WTC11 (cell line): ENCODE results near the gene EFNA5. TPM values are rescaled to one million over a fixed set of nuclear protein-coding genes. Genes with fewer than 3 reads are reported as not detected.

Source experiments
- ATAC-seq: fragments of 200-7000 bp; cut with Tn5 transposase; 2 replicates; pipeline ENCODE4 v1.10.0; 2021; ENCODE audit warnings: mild to moderate bottlenecking, moderate library complexity
- CTCF ChIA-PET: fragments of 300-600 bp; sonication (Branson Sonifier 250); formaldehyde crosslinking; loops from one replicate; lab custom pipeline; 2021; ENCODE audit warnings: antibody characterized with exemption; lab: Charles Lee
- POLR2A ChIA-PET: fragments of 350-600 bp; sonication (Branson Sonifier 250); formaldehyde crosslinking; loops from one replicate; lab custom pipeline; 2021; ENCODE audit warnings: antibody characterized with exemption; lab: Charles Lee
- DNase-seq: peaks from one replicate; pipeline ENCODE4 v3.0.0; 2021; ENCODE audit warnings: low spot score
- H3K27ac Mint-ChIP-seq: 2 replicates; pipeline ENCODE4 v1.8.0; 2021; ENCODE audit warnings: mixed read lengths
- H3K27me3 Mint-ChIP-seq: 2 replicates; pipeline ENCODE4 v1.8.0; 2021; ENCODE audit warnings: low read depth, mild to moderate bottlenecking, moderate library complexity, mixed read lengths
- H3K36me3 Mint-ChIP-seq: 2 replicates; pipeline ENCODE4 v1.8.0; 2021; ENCODE audit warnings: mixed read lengths
- H3K4me1 Mint-ChIP-seq: 2 replicates; pipeline ENCODE4 v1.8.0; 2022; ENCODE audit warnings: mixed read lengths
- H3K4me3 Mint-ChIP-seq: 2 replicates; pipeline ENCODE4 v1.8.0; 2021; ENCODE audit warnings: mild to moderate bottlenecking, moderate library complexity, mixed read lengths
- H3K9me3 Mint-ChIP-seq: 2 replicates; pipeline ENCODE4 v1.8.0; 2021; ENCODE audit warnings: mixed read lengths
- CREB1 ChIP-seq: sonication (generic); formaldehyde crosslinking; IDR thresholded peaks from 2 replicates; pipeline ENCODE4 v1.8.0; 2023; ENCODE audit warnings: mild to moderate bottlenecking, missing genetic modification reagents
- FOXJ3 ChIP-seq: sonication (generic); formaldehyde crosslinking; IDR thresholded peaks from 2 replicates; pipeline ENCODE4 v1.9.0; 2021; ENCODE audit warnings: missing genetic modification reagents, mild to moderate bottlenecking, borderline replicate concordance
- FOXP1 ChIP-seq: sonication (generic); formaldehyde crosslinking; IDR thresholded peaks from 2 replicates; pipeline ENCODE4 v1.8.0; 2022; ENCODE audit warnings: missing genetic modification reagents, mild to moderate bottlenecking, moderate library complexity, borderline replicate concordance
- GTF2I ChIP-seq: fragments of 250-450 bp; sonication (Bioruptor Pico); conservative IDR thresholded peaks from 2 replicates; pipeline ENCODE4 v1.4.0; 2021; ENCODE audit warnings: mild to moderate bottlenecking
- IRF1 ChIP-seq: sonication (generic); formaldehyde crosslinking; IDR thresholded peaks from 2 replicates; pipeline ENCODE4 v1.8.0; 2023; ENCODE audit warnings: missing genetic modification reagents
- MAX ChIP-seq: sonication (generic); formaldehyde crosslinking; IDR thresholded peaks from 2 replicates; pipeline ENCODE4 v1.8.0; 2022; ENCODE audit warnings: mild to moderate bottlenecking, missing genetic modification reagents
- MLX ChIP-seq: sonication (generic); formaldehyde crosslinking; IDR thresholded peaks from 2 replicates; pipeline ENCODE4 v1.8.1; 2023; ENCODE audit warnings: mild to moderate bottlenecking, missing genetic modification reagents, moderate library complexity
- NFYB ChIP-seq: sonication (generic); formaldehyde crosslinking; conservative IDR thresholded peaks from 2 replicates; pipeline ENCODE4 v1.8.0; 2022; ENCODE audit warnings: low read depth, missing genetic modification reagents
- PRDM15 ChIP-seq: sonication (generic); formaldehyde crosslinking; IDR thresholded peaks from 2 replicates; pipeline ENCODE4 v1.8.0; 2022; ENCODE audit warnings: missing genetic modification reagents
- RORB ChIP-seq: fragments of 250-450 bp; sonication (Bioruptor Pico); IDR thresholded peaks from 2 replicates; pipeline ENCODE4 v1.9.0; 2021; ENCODE audit warnings: mild to moderate bottlenecking
- SOX15 ChIP-seq: fragments of 250-450 bp; sonication (Bioruptor Pico); IDR thresholded peaks from 2 replicates; pipeline ENCODE4 v1.9.0; 2021; ENCODE audit warnings: mild to moderate bottlenecking
- SP1 ChIP-seq: sonication (generic); formaldehyde crosslinking; conservative IDR thresholded peaks from 2 replicates; pipeline ENCODE4 v1.8.1; 2022; ENCODE audit warnings: missing genetic modification reagents
- TCF7 ChIP-seq: sonication (generic); formaldehyde crosslinking; IDR thresholded peaks from 2 replicates; pipeline ENCODE4 v1.8.0; 2022; ENCODE audit warnings: mild to moderate bottlenecking, low read depth, missing genetic modification reagents, moderate library complexity
- ZBTB21 ChIP-seq: sonication (generic); formaldehyde crosslinking; IDR thresholded peaks from 2 replicates; pipeline ENCODE4 v1.8.1; 2023; ENCODE audit warnings: mild to moderate bottlenecking, missing genetic modification reagents, borderline replicate concordance
- ZNF396 ChIP-seq: fragments of 250-450 bp; sonication (Bioruptor Pico); IDR thresholded peaks from 2 replicates; pipeline ENCODE4 v1.8.0; 2021; ENCODE audit warnings: mild to moderate bottlenecking, moderate library complexity, borderline replicate concordance
- ZSCAN18 ChIP-seq: fragments of 250-450 bp; sonication (Bioruptor Pico); IDR thresholded peaks from 2 replicates; pipeline ENCODE4 v2.1.2; 2022; ENCODE audit warnings: mild to moderate bottlenecking, moderate library complexity
- total RNA-seq: library from RNA; stranded (reverse); gene quantifications from 3 replicates; pipeline ENCODE4 v1.2.3, GENCODE V29; 2021

Gene EFNA5
- total RNA-seq, 1 experiment from 2014 or later = 17.4 TPM

GRCh38 chr5:107682533-107682932, 11.8 kb upstream of the EFNA5 start (continued):
- TF ChIP-seq TCF7 (no peak), GTF2I (no peak), NFYB (CRISPR knock-in tag) (no peak), FOXP1 (no peak)
- TF ChIP-seq, all 79 proteins: peak for 0

GRCh38 chr5:107680799-107681198, 10.1 kb upstream of the EFNA5 start:
- Mint-ChIP-seq H3K9me3 (no peaks in the 10 kb centered on the region), H3K4me3 (no peak overlapping the region), H3K27ac (no peak overlapping the region), H3K27me3 (no peaks in the 10 kb centered on the region), H3K36me3 (no peaks in the 10 kb centered on the region), H3K4me1 (peaks cover 10% of the 10 kb centered on the region)
- DNase-seq = no peak
- ATAC-seq = no peak
- POLR2A ChIA-PET = no interaction called here
- CTCF ChIA-PET = no interaction called here
- no peak for TF ChIP-seq FOXJ3 (CRISPR knock-in tag)
- TF ChIP-seq SP1 (CRISPR knock-in tag) = no peak
- TF ChIP-seq RORB (CRISPR knock-in tag) = no peak
- no peak for TF ChIP-seq ZBTB21 (CRISPR knock-in tag)
- no peak for TF ChIP-seq PRDM15 (CRISPR knock-in tag)
- no peak for TF ChIP-seq IRF1 (CRISPR knock-in tag)
- no peak for TF ChIP-seq MAX

GRCh38 chr5:107680099-107680498, 9.4 kb upstream of the EFNA5 start:
- TF ChIP-seq SOX15 = no peak
- TF ChIP-seq SP1 (CRISPR knock-in tag) = no peak
- no peak for TF ChIP-seq CREB1
- no peak for TF ChIP-seq ZSCAN18 (CRISPR knock-in tag)
- no peak for TF ChIP-seq MLX (CRISPR knock-in tag)
- TF ChIP-seq ZNF396 = no peak
- TF ChIP-seq FOXJ3 (CRISPR knock-in tag) = no peak
- Mint-ChIP-seq H3K4me3 (no peak overlapping the region), H3K4me1 (peaks cover 16% of the 10 kb centered on the region), H3K27ac (no peak overlapping the region), H3K36me3 (no peaks in the 10 kb centered on the region), H3K27me3 (no peaks in the 10 kb centered on the region), H3K9me3 (no peaks in the 10 kb centered on the region)
- ChIA-PET POLR2A (no interaction called here), CTCF (no interaction called here)
- DNase-seq (no peak), ATAC-seq (no peak)
